Muscle of arm (tissue), 12 donors: Measurements from ENCODE around the gene GNG7. TPM values are rescaled to one million over a fixed set of nuclear protein-coding genes. Genes with fewer than 3 reads are reported as not detected.
"Not testable (repeated sequence)": the region's sequence is repeated elsewhere in the genome, so short reads cannot be mapped to it uniquely, and the experiment has no call there.

Experiments used
- DNase-seq: peaks from one replicate; pipeline ENCODE4 v3.0.0-alpha.2; 2013
- polyA plus RNA-seq, 12 donors: library from polyadenylated mRNA; unstranded; fragments of 120-200 nt; gene quantifications; one replicate each; pipeline ENCODE4 v1.2.1, GENCODE V29; 2013; ENCODE audit not compliant: insufficient read length in 12 of 12

The GNG7 gene
- polyA plus RNA-seq, 12 donors: 1.4 to 4.5 (median 2.5) TPM; not detected in 1

GRCh38 chr19:2625434-2625833 is 77.1 kb downstream of the GNG7 start:
- no peak for DNase-seq

- no peak for DNase-seq
Measured at GRCh38 chr19:2624537-2625091, 77.9 kb downstream of the GNG7 start.

GRCh38 chr19:2623798-2624197 is 78.7 kb downstream of the GNG7 start:
- no peak for DNase-seq

GRCh38 chr19:2622371-2622961 is 80.0 kb downstream of the GNG7 start:
- not testable (repeated sequence) for DNase-seq

- no peak for DNase-seq
Measured at GRCh38 chr19:2619076-2619475, 83.4 kb downstream of the GNG7 start.

DNA sequence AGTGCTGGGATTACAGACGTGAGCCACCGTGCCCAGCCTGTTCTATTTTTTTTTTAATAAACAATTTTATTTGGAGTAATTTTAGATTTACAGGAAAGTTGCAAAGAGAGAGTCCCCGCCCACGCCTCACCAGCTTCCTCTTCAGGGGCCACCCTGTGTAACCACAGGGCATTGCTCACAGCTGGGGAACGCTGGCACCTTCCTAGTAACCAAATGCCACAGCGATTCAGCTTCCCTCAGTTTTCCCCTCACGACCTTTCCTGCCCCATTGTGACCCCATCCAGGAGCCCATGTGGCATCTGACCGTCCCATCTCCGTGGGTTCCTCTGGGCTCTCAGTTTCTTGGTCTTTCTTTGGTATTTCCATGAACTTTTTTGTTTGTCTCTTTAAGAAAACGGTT is 83.9 kb downstream of the GNG7 start:
- DNase-seq: no peak

- DNase-seq: no peak
Measured at GRCh38 chr19:2617393-2618165, 84.9 kb downstream of the GNG7 start.

- no peak for DNase-seq
Measured at GRCh38 chr19:2616741-2617392, 85.6 kb downstream of the GNG7 start.

- no peak for DNase-seq
Measured at GRCh38 chr19:2615782-2616181, 86.7 kb downstream of the GNG7 start.

DNA sequence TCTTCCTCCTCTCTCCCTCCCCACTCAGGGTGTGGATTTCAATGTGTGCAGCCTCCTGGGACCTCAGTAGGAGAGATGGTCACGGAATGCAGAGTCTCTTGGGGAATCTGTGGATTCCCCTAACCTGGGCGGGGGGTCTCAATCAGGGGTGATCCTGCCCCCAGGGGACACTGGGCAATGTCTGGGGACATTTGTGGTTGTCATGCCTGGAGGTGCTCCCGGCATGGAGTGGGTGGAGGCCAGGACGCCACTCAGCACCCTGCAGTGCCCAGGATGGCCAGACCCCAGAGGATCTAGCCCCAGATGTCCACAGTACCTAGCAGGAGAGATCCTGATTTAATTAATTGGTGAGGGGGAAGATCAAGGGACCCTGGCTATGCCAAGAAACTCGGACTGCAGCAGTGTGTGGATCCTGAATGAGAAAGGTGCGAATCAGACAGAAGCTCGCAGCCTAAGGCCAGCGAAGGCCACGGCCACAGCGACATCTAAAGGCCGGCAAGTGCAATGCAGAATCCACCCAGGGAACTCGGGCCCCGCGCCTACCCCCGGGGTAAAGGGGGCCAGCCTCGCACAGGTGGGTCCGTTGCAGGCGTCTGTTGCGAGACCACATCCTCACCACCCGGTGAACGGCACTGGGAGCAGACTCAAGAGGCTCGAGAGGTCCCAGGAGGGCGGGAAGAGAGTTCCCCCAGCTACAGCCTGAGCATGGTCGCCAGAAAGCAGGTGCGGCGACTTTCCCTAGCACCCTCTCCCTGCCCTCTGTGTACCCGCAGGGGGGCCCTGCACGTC is 88.8 kb downstream of the GNG7 start:
- DNase-seq: no peak

DNA sequence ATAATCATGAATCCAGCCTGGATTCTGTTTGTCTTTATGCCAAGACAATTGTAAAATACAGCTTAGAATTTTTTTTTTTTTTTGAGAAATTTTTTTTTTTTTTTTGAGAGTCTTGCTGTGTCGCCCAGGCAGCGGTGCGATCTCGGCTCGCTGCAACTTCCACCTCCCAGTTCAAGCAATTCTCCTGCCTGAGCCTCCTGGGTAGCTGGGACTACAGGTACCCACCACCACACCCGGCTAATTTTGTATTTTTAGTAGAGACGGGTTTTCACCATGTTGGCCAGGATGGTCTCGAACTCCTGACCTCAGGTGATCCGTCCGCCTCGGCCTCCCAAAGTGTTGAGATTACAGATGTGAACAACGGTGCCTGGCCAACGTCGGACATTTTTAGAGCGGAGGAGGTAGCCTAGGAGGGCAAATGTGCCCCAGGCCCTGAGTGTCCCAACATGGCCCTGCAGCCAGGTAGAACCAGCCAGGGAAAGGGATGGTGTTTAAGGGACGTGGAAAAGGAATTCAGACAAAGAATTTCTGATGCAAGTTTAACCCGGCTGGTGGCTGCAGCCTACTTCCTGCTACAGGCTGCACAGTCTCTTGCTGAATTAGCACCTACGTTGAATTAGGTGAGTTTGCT is 89.8 kb downstream of the GNG7 start:
- no peak for DNase-seq

GRCh38 chr19:2611483-2612464 is 90.7 kb downstream of the GNG7 start:
- no peak for DNase-seq

DNA sequence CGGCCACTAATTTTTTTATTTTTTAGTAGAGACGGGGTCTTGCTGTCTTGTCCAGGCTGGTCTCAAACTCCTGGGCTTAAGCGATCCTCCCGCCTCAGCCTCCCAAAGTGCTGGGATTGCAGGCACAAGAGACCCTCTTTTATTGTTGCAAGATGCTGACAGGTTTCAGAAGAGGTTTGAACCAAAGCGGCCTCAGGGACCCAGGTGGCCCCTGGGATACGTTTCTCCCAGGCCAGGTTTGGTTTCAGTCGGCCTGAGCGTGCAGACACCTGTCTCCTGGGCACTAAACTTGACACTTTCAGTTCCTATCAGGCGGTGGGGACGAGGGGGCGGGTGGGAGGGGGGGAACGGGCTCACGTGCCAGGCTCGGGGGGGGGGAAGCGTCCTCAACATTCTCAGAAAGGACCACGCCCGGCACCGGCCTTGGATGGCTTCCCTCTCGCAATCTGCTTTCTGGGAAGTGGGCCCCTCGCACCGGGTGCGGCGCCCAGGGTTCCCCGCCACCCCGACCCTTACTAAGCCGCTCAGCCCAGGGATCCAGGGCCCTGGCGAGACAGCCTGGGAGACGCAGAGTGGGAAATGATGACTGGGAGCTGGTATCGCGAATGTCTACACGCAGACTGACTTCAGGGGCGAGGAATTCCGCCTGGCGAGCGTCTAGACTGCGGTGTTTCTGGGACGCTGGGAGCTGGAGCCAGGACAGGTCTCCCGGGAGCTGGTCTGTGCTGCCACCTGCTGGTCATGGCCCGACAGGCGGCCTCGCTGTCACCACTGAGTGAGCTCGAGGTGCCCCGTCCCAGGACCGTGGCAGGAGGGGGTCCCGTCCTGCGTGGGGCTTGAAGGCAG is 91.6 kb downstream of the GNG7 start:
- peak; percentile 88 for DNase-seq

- no peak for DNase-seq
Measured at GRCh38 chr19:2609389-2610116, 92.9 kb downstream of the GNG7 start.

DNA sequence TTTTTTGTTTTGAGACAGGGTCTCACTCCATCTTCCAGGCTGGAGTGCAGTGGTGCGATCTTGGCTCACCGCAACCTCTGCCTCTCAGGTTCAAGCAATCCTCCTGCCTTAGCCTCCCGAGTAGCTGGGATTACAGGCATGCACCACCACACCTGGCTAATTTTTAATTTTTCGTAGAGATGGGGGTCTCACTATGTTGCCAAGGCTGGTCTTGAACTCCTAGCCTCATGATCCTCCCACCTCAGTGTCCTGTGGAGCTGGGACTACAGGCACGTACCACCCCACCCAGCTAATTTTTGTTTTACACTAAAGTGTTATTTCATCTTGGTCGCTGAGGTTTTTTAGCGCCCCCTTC is 93.5 kb downstream of the GNG7 start:
- not testable (repeated sequence) for DNase-seq

DNA sequence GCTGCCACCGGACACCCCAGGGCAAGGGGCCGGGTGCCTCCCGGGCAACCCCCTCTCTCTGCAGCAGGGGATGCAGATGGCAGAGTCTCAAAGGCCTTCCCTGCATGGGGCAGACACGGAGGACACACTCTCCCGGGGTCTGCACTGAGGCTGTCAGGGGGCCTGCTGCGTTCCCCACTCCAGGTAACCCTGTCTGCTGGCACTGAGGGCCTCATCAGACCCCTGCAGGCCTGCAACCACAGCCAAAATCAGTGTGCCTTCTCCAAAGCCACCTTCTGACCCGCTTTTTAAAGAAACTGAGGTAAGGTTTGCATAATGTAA is 93.9 kb downstream of the GNG7 start:
- DNase-seq: no peak

DNA sequence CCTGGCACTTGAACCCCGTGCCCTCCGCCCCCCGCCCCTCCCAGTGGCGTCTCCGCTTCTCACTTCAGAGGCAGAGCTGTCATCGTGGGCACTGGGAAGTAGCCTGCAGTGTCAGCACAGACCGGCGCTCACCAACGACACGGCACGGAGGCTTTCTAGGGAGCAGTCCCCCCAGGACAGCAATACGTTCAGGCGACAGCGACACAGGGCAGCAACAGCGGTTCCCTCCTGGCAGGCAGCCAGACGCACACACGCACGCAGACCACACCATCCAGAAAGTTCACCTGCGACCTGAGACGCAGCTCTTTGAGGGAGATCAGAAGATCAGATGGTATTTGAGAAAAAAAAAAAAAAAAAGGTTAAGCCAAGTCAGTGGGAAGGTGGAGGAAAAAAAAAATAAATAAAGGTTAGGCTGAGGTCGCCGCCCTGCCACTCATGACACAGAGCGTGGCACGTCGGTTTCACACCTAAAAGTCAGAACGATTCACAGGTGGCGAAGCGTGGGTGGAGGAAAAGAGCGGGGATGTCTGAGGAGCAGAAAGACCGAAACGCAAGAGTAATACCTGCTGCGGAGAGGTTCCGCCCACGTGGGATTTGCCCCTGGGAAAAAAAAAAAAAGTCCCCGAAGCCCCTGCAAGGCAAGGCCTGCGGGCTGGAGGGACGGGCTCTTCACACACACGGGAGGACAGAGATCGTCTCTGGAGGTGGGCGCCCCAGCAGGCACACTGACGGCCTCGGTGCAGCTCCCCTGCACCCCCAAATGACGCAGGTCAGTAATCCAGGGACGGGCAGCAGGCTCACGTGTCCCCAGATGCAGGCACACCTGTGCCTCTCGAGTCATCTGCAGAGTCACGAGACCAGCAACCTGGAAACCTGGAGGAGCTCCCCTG is 94.5 kb downstream of the GNG7 start:
- DNase-seq: no peak

- not testable (repeated sequence) for DNase-seq
Measured at GRCh38 chr19:2606774-2607173, 95.7 kb downstream of the GNG7 start.
